Hepatic stellate cell (primary cell): ENCODE data around the gene FFAR3.
"Not testable (repeated sequence)": the region's sequence is repeated elsewhere in the genome, so short reads cannot be mapped to it uniquely, and the experiment has no call there.

ENCODE experiments used
- DNase-seq: peaks from one replicate; pipeline ENCODE4 v3.0.0; 2011; ENCODE audit warnings: low spot score

FFAR3 gene

DNA sequence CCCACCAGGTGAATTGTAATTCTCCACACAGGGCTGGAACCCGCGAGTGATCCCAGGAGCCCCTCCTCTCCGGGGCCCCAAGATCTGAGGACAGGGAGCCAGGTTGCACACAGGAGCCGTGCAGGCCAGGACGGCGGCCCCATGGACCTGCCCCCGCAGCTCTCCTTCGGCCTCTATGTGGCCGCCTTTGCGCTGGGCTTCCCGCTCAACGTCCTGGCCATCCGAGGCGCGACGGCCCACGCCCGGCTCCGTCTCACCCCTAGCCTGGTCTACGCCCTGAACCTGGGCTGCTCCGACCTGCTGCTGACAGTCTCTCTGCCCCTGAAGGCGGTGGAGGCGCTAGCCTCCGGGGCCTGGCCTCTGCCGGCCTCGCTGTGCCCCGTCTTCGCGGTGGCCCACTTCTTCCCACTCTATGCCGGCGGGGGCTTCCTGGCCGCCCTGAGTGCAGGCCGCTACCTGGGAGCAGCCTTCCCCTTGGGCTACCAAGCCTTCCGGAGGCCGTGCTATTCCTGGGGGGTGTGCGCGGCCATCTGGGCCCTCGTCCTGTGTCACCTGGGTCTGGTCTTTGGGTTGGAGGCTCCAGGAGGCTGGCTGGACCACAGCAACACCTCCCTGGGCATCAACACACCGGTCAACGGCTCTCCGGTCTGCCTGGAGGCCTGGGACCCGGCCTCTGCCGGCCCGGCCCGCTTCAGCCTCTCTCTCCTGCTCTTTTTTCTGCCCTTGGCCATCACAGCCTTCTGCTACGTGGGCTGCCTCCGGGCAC, 6.7 kb upstream of the FFAR3 start:
- no peak for DNase-seq

DNA sequence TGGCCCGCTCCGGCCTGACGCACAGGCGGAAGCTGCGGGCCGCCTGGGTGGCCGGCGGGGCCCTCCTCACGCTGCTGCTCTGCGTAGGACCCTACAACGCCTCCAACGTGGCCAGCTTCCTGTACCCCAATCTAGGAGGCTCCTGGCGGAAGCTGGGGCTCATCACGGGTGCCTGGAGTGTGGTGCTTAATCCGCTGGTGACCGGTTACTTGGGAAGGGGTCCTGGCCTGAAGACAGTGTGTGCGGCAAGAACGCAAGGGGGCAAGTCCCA, 6.1 kb upstream of the FFAR3 start:
- DNase-seq: no peak

DNA sequence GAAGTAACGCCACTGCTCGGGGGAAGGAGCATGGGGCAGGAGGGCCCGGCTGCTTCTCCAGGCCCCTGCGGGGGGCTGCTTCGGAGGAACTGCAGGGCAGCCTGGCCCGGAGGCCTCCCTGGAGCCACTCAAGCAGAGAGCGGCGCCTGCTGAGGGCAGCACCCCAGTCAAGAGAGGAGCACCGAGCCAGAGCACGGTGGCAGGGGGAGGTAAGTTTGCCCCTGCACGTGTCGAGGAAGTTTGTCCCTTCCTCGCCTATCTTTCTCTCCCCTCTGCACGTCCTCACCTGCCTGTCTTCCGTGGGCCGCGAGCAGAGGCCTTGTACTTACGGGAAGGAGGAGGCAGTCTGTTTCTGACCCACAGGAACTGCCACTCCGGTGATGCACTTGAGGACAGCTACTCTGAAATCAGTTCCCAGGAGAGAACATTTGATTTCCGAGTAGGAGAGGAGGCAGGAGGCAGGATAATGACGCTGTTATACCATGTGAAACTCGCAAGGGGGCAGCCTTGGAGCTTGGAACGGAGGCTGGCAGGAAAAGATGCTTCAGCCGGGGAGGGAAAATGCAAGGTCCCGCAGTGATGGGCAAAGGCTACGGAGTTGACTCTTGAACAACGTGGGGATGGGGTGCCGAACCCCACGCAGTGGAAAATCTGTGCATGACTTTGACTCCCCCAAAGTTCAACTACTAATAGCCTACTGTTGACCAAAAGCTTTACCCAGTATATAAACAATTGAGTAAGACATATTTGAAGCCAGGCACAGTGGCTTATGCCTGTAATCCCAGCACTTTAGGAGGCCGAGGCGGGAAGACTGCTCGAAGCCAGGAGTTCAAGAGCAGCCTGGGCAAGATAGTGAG, 5.6 kb upstream of the FFAR3 start:
- peak; percentile 87 for DNase-seq

DNA sequence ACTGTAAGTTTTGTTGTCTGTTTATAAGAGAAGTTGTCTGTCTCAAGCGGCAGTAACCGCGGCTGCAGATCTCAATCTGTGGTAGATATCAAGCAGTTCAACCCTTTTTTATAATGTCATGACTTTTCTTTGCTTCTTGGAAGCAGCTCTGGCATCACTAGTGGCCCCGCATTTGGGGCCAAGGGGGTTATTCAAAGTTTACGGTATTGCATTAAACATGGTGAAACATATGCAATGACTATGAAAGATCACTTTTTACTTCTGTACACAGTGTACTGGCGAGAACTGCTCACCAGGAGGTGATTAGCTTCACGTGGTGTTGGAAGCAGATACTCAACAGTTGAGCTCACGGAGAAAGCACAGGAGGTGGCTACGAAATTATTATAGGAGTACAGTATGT, 4.6 kb upstream of the FFAR3 start:
- no peak for DNase-seq

DNA sequence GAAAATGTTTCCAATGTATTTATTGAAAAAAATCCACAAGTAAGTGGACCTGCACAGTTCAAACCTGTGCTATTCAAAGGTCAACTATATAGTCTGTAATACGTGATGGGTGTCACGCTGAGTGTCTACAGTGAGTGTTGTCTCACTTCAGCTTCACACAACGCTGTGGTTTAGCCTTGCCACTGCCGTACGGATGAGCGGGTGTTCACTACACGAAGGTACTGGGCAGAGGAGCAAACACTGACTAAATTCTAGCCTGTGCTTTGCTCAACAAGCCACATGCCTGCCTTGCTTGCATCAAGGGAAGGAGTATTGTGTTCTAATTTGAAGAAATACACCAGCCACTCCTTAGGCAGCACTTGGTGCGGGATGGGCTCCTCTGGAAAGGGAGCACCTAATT, 3.4 kb upstream of the FFAR3 start:
- DNase-seq: no peak

DNA sequence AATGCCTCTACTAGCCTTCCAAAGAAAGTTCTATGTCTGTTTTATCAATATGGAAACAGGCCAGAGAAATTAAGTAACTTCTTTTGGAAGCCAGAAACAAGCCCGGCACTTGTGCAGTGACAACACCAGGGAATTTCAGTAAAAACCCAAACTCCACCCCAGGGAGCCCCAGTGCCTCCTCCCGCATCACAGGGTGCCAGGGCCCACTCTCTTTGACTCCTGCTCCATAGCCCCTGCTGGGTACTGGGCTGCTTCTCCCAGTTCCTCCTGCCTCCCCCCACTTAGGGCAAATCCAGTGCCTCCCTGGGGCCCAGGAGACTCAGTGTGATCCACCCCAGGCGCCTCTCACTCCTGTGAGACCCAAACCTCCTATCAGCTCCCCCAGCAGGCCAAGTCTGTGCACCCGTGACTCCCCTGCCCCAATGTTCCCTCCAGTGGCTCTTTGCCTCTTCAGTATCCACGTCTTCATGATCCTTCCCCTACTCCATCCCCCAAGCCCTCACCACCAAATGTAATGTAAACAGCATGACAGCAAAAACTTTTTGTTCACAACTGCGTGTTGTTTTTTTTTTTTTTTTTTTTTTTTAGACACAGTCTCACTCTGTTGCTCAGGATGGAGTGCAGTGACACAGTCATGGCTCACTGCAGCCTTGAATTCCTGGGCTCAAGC, 2.3 kb upstream of the FFAR3 start:
- DNase-seq: no peak

DNA sequence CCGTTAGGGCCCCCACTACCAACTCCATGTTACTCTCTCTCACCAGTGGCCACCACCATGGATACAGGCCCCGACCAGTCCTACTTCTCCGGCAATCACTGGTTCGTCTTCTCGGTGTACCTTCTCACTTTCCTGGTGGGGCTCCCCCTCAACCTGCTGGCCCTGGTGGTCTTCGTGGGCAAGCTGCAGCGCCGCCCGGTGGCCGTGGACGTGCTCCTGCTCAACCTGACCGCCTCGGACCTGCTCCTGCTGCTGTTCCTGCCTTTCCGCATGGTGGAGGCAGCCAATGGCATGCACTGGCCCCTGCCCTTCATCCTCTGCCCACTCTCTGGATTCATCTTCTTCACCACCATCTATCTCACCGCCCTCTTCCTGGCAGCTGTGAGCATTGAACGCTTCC, 574 bp downstream of the FFAR3 start:
- not testable (repeated sequence) for DNase-seq

DNA sequence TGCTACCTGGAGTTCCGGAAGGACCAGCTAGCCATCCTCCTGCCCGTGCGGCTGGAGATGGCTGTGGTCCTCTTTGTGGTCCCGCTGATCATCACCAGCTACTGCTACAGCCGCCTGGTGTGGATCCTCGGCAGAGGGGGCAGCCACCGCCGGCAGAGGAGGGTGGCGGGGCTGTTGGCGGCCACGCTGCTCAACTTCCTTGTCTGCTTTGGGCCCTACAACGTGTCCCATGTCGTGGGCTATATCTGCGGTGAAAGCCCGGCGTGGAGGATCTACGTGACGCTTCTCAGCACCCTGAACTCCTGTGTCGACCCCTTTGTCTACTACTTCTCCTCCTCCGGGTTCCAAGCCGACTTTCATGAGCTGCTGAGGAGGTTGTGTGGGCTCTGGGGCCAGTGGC, 1.1 kb downstream of the FFAR3 start:
- not testable (repeated sequence) for DNase-seq

DNA sequence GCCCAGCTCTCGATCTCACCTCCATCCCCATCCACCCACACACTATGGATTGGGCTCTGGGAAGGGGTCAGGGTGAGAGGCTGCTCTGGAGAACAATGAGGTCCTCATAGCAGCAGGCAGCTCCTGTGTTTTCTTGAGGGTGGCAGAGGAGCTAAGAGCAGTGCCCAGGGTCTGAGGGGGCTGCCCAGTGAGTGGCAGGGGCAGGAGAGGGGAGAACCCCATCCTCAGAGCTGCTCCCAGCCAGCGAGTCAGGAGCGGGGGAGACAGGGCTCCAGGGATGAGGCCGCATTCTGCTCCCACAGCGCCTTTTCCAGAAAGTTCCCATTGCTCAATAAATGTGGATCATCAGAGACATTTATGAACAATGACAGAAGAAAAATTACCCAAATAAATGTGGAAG, 1.8 kb downstream of the FFAR3 start:
- not testable (repeated sequence) for DNase-seq

DNA sequence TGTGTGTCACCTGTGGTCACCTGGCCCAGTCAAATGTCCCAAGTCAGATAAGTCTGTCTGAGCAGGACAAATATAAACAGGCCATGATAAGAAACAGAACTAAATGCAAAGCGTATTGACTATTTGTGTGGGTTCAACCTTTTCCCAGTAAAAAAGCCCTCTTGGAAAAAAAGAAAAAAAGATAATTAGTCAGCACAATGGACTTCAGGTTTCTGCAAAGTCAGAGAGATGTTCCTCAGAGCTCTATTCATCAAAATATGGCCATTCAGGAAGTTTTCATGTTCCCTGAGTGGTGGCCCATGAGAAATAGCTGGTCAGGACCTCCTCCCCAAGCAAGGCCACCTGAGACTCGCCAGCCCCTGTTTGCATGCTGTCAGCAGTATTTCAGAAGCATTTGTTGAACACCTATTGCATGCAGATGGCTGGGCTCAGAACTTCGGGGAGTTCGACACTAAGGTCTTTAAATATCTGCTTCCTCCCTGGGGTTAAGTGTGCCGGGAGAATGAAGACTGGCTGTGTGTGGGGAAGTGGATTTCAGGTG, 2.7 kb downstream of the FFAR3 start:
- DNase-seq: no peak

DNA sequence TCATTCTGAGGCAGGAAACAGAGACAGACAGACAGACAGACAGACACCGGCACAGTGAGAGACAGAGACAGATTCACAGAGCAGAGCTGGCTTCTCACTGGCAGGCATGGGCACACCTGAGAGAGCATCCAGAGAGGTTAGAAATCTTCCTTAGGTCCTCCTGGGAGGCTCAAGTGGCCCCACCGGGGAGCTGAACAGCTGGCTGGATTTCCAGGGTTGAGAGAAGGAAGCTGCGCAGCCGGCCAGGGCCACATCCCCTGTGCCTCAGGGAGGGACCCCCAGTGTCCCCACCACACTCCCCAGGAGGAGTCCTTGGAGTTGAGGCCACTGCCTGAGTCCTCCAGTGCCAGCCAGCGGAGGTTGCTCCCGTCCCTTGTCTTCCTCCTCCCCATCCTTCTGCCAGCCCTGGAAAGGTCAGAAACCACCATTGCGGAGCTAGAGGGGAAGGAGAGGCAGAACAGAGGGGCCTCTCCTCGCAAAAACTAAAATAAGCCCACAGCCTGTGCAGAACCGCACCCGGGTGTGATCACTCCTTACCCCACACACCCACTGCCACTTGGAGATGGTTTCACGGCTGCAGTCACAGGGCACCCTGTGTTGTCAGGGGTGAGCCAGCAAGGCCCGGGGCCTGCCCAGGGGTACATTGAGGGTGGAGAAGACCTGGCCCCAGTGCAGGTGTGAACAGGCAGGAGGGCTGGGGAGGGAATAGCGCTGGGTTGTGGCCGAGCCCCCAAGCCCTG, 4.2 kb downstream of the FFAR3 start:
- DNase-seq: no peak

DNA sequence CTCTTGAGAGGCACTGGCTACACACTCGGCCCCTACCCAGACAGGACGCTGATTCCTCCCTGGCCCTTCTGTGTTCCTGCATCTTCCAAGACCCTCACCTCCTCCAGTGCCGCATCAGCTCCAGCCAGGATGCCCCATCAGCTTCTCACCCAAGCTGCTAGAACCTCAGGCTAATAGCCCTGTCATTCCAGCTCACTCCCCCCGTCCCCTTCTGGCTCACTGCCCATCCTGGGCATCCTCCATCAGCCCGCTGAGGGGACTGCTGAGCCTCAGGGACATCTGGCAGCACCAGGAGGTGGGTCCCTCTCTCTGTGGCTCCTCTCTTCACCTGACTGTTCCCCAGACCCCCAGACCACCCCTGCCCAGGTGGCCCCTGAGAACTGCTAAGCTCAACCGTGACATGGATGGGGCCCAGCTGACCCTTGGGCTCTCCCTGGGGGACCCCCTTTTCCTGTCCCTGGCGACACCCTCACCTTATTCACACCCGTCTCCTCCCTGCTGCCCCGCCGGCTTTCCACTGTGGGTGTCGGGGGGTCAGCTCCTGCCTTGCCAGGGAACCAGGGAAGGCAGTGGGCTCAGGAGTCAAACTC, 4.8 kb downstream of the FFAR3 start:
- DNase-seq: no peak

DNA sequence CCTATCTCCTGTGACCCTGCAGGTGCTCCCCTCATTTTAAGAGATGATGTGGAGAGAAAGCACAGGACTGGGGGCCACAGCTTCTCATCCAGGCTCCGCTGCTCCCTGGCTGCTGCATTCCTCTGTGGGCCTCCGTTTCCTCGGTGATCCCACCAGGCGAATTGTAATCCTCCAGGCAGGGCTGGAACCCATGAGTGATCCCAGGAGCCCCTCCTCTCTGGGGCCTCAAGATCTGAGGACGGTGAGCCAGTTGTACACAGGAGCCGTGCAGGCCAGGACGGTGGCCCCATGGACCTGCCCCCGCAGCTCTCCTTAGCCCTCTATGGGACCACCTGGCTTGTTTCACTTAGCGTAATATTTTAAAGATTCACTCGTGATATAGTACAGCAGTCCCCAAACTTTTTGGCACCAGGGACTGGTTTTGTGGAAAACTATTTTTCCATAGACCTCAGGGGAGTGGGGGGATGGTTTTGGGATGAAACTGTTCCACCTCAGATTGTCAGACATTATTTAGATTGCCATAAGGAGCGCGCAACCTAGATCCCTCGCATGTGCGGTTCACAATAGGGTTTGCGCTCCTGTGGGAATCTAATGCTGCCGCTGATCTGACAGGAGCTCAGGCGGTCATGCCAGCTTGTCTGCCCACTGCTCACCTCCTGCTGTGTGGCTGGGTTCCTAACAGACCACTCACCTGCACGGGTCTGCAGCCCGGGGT, 5.6 kb downstream of the FFAR3 start:
- DNase-seq: no peak

DNA sequence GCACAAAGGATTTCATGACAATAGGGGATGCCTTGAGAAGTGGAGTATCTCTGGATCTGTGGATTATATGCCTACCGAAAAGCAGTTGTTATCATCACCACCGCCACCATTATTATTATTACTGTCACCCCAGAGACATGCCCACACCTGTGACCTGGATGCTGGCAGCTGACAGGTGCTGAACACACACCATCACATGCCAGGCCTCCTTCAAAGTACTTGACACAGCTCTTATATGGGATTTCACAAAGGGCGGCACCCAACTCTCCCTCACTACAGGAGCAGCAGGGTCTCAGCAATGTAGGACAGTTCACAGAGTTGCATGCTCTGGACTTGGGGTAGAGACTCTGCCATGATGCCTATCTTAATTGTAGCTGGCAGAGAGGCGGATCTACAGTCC, 7.0 kb downstream of the FFAR3 start:
- DNase-seq: no peak

DNA sequence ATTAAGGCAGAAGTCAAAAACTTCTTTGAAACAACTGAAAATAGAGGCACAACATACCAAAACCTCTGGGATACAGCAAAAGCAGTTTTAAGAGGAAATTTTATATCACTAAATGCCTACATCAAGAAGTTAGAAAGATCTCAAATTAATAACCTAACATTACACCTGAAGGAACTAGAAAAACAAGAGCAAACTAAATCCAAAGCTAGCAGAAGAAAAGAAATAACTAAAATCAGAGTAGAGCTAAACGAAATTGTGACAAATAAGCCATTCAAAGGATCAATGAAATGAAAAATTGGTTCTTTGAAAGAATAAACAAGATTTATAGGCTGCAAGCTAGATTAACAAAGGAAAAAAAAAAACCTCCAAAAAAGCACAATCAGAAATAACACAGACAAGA, 10.1 kb downstream of the FFAR3 start:
- no peak for DNase-seq

DNA sequence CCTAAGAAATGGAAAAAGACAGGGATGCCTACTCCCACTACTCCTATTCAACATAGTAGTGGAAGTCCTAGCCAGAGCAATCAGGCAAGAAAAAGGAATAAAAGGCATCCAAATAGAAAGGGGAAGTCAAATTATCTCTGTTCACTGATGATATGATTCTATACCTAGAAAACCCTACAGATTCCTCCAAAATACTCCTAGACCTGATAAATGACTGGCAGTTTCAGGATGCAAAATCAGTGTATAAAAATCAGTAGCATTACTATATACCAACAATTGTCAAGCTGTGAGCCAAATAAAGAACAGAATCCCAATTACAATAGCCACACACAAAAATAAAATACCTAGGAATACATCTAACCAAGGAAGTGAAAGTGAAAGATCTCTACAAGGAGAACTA, 11.3 kb downstream of the FFAR3 start:
- DNase-seq: no peak

DNA sequence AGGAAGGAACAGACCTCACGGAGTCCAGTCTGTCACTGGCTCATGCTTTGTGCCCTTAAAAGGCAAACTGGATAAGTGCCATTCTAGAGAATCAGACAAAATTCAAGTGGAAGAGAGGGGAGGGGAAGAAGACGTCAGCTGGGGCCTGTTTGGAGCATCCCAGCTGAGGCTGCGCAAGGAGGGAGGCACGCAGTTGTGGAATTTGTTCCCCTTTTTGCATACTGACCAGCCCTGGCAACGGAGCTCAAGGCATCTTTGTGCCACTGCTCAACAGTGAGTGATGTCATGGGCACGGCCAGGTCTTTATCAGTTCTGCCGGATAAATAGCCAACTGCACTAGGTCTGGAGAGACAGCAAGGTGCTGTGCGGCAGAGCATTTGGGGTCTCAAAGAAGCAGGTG, 12.5 kb downstream of the FFAR3 start, which contains the start of gene GPR42:
Gene GPR42 (plus strand): TSS at position 347 of the 400 bp plus-strand sequence. CDS start 292 bp downstream, outside the sequence.
- no peak for DNase-seq

DNA sequence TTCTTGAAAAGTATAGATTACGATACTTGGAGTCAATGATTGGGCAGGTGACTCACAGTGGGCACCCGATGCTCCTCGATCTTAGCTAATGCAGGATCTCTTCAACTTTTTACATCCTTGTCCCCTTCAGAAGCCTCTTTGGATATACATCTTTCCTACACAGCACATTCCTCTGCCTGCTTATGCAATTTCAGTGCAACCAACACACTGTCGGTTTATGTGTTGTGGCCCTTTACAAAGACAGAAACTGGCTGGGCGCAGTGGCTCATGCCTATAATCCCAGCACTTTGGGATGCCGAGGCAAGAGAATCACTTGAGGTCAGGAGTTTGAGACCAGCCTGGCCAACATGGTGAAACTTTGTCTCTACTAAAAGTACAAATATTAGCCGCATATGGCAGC, 15.2 kb downstream of the FFAR3 start:
- no peak for DNase-seq

DNA sequence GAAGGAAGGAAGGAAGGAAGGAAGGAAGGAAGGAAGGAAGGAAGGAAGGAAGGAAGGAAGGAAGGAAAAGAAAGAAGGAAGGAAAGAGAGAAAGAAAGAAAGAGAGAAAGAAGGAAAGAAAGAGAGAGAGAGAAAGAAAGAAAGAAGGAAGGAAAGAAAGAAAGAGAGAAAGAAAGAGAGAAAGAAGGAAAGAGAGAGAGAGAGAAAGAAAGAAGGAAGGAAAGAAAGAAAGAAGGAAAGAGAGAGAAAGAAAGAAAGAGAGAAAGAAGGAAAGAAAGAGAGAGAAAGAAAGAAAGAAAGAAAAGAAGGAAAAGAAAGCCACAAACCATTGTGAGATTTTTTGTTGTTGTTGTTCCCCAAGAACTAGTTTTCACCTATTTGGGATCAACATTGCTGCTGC, 15.8 kb downstream of the FFAR3 start:
- DNase-seq: not testable (repeated sequence)

DNA sequence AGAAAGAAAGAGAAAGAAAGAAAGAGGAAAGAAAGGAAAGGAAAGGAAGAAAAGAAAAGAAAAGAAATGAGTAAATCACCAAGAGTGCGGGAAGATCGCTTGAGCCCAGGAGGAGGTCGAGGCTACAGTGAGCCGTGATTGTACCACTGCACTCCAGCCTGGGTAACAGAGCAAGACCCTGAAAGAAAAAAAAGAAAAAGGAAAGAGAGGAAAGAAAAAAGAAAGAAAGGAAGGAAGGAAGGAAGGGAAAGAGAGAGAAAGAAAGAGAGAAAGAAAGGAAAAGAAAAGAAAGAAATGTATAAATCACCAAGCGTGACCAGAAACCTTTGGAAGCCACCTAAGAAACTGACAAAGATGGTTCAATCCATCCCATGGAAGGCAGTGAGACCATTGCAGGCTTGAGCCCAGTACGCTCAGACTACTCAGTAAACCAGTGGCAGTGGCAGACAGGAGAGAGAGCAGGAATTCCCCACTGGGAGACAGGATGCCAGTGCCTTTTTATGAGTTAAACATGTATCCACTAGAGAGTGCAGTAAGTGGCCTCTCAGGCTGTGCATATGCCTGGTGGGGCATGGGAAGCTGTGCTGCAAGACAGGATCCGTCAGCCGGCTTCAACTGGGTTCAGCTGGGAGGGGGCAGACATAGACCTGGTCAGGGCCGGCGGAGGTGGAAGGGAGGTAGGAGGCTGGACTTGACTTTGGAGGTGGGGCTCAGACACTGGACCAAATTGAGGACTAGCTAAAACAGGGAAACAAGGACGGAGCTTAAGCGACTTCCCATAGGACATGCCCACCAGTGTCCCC, 17.4 kb downstream of the FFAR3 start:
- no peak for DNase-seq
